Stimulated activated CD4-positive, alpha-beta T cell treated with anti-CD3 and anti-CD28 coated beads, Interleukin-12 subunit alpha, Interleukin-12 subunit beta, amount 100 ng/mL, for 48 hours (primary cell): ENCODE results near the gene C15orf40.
"Not testable (repeated sequence)": the region's sequence is repeated elsewhere in the genome, so short reads cannot be mapped to it uniquely, and the experiment has no call there.

Experiments
- DNase-seq, 3 donors: peaks; one replicate each; pipeline ENCODE4 v3.0.0-alpha.2; 2020; ENCODE audit warnings: low read depth in 2 of 3, low spot score in 1 of 3

The C15orf40 gene

GRCh38 chr15:82952158-82953081 is 59.0 kb downstream of the C15orf40 start, which contains the start of gene HOMER2:
Gene HOMER2, minus strand, starts transcription at chr15:82952720. Its CDS starts 185 bp downstream, at chr15:82952535.
- no peak for DNase-seq

- no peak for DNase-seq
Observed at GRCh38 chr15:82951472-82952157, 59.8 kb downstream of the C15orf40 start.

GRCh38 chr15:82950746-82951370 is 60.6 kb downstream of the C15orf40 start:
- no peak for DNase-seq

- no peak for DNase-seq
Observed at GRCh38 chr15:82950295-82950694, 61.1 kb downstream of the C15orf40 start.

GRCh38 chr15:82946155-82946701 is 65.2 kb downstream of the C15orf40 start:
- no peak for DNase-seq

- DNase-seq: no peak
Observed at GRCh38 chr15:82945326-82945725, 66.1 kb downstream of the C15orf40 start.

DNA sequence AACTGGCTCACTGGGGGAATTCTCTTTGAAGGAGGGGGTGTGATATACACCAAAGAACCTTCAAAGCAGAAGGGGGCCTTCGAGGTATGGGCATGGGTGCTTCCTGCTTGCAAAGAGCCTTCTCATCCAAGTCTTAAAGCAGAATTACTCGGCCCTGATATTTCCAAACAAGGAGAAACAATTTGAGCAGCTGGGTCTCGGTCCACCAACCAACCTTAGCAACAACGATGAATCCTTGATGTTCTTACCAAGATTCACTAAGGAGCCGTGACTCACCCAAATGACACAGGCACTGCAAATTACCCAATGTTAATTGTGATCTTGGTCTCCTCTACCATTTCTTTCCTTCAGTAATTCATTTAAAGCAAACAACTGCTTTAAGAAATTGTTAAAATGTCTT is 66.6 kb downstream of the C15orf40 start:
- no peak for DNase-seq

- no peak for DNase-seq
Observed at GRCh38 chr15:82944056-82944455, 67.4 kb downstream of the C15orf40 start.

GRCh38 chr15:82943176-82943575 is 68.3 kb downstream of the C15orf40 start:
- DNase-seq: no peak

DNA sequence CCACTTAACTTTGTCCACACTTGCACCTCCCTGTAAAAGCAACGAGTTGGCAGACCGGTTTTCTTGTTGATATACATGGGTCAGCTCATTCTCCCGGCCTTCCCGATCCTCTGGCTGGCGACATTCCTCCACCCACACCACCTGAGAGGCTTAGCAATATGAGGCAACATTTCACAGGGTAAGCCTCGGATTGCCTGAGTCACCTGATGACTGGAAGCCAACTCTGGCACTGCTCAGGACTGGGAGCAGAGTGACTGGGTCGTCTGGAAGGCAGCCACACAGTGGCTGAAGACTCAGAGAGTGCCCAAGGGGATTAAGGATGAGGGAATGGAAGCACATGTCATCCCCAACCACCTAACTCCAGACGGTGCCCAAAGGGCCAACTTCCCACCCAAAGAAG is 68.7 kb downstream of the C15orf40 start:
- DNase-seq: no peak

DNA sequence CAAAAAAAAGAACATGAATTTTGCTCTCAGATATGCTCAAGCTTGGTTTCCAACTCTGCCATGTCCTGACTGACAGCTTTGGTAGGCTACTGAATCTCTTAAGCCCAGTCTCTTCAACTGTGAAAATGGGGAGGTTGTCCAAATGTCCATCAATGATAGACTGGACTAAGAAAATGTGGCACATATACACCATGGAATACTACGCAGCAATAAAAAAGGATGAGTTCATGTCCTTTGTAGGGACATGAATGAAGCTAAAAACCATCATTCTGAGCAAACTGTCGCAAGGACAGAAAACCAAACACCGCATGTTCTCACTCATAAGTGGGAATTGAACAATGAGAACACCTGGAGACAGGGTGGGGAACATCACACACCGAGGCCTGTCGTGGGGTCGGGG is 71.8 kb downstream of the C15orf40 start:
- DNase-seq: not testable (repeated sequence)
